Prostate gland (tissue), 2 donors: ENCODE data around the gene CYP2A6.

ENCODE experiments used
- POLR2A ChIP-seq: fragments of 450-650 bp; IDR thresholded peaks from one replicate; pipeline ENCODE4 v1.6.1; 2016; ENCODE audit warnings: antibody characterized with exemption, mild to moderate bottlenecking
- POLR2AphosphoS5 ChIP-seq: sonication (generic); formaldehyde crosslinking; IDR thresholded peaks from one replicate; pipeline ENCODE4 v1.6.1; 2017; ENCODE audit warnings: antibody characterized with exemption
- TF ChIP-seq, protein P1 (sequence below), 4 experiments: fragments of 200-600 bp in 2 of 4; fragments of 450-650 bp in 2 of 4; sonication (generic) in 2 of 4; IDR thresholded peaks; 1 replicate in 3 of 4; 2 replicates in 1 of 4; pipeline ENCODE4 v1.5.1; 2016 to 2019; ENCODE audit warnings: antibody characterized with exemption in 4 of 4, mild to moderate bottlenecking in 2 of 4, moderate library complexity in 2 of 4

DNA sequence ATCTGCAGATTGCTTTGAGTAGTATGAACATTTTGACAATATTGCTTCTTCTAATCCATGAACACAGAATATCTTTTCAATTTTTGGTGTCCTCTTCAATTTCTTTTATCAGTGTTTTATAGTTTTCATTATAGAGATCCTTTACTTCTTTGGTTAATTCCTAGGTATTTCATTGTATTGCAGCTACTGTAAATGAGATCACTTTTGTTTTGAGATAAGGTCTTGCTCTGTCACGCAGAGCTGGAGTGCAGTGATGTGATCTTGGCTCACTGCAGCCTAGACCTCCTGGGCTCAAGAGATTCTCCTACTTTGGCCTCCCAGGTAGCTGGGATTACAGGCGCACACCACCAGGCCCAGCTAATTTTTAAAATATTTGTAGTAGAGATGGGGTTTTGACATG is 22.0 kb upstream of the CYP2A6 start:
- TF ChIP-seq, protein P1, sequence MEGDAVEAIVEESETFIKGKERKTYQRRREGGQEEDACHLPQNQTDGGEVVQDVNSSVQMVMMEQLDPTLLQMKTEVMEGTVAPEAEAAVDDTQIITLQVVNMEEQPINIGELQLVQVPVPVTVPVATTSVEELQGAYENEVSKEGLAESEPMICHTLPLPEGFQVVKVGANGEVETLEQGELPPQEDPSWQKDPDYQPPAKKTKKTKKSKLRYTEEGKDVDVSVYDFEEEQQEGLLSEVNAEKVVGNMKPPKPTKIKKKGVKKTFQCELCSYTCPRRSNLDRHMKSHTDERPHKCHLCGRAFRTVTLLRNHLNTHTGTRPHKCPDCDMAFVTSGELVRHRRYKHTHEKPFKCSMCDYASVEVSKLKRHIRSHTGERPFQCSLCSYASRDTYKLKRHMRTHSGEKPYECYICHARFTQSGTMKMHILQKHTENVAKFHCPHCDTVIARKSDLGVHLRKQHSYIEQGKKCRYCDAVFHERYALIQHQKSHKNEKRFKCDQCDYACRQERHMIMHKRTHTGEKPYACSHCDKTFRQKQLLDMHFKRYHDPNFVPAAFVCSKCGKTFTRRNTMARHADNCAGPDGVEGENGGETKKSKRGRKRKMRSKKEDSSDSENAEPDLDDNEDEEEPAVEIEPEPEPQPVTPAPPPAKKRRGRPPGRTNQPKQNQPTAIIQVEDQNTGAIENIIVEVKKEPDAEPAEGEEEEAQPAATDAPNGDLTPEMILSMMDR (IDR thresholded peaks at IDR 0.05) = no peak
- TF ChIP-seq POLR2AphosphoS5 (no peak), POLR2A (no peak)
